Ovary (tissue), 9 donors: Measurements from ENCODE around the gene ASIC4. TPM values are rescaled to one million over a fixed set of nuclear protein-coding genes. Genes with fewer than 3 reads are reported as not detected.

Experiments used
- DNase-seq, 5 donors: peaks; one replicate each; pipeline ENCODE4 v3.0.0-alpha.2; 2019 to 2020
- H3K27ac ChIP-seq, 2 donors: fragments of 200-600 bp; one replicate each; pipeline versions ENCODE4 v1.5.1 to v1.8.0; 2019 to 2022
- H3K27me3 ChIP-seq: fragments of 200-600 bp; one replicate; pipeline ENCODE4 v1.8.0; 2022
- H3K36me3 ChIP-seq: fragments of 200-600 bp; sonication (generic); one replicate; pipeline ENCODE4 v1.5.1; 2019
- H3K4me1 ChIP-seq: one replicate; pipeline ENCODE4 v1.8.1; 2013; ENCODE audit warnings: mild to moderate bottlenecking, moderate library complexity; ENCODE audit not compliant: insufficient read depth
- H3K4me3 ChIP-seq: fragments of 200-600 bp; sonication (generic); one replicate; pipeline ENCODE4 v1.5.1; 2017
- H3K9me3 ChIP-seq, 2 donors: fragments of 200-600 bp in 1 of 2; sonication (generic) in 1 of 2; one replicate each; pipeline versions ENCODE4 v1.5.1 to v1.8.1; 2013 to 2019; ENCODE audit warnings: mild to moderate bottlenecking in 1 of 2, moderate library complexity in 1 of 2
- EP300 ChIP-seq: sonication (generic); formaldehyde crosslinking; IDR thresholded peaks from one replicate; pipeline ENCODE4 v1.6.1; 2017; ENCODE audit warnings: antibody characterized with exemption
- POLR2A ChIP-seq: fragments of 450-650 bp; IDR thresholded peaks from one replicate; pipeline ENCODE4 v1.6.1; 2017; ENCODE audit warnings: antibody characterized with exemption, mild to moderate bottlenecking, moderate library complexity
- WGBS, 3 donors: extraction: QIAGEN DNeasy Blood & Tissue Kit in 1 of 3; methylation state at CpG; one replicate each; pipeline versions ENCODE4 v1.1.5 to v1.1.7; 2013 to 2017; 5-methylcytosine and 5-hydroxymethylcytosine counted together
- intact Hi-C, 4 donors: fragments of 100-400 bp; cut with DNase I; formaldehyde crosslinking; loops; one replicate each; pipeline versions ENCODE4 v1.11.0 to v1.15.1; 2022 to 2023
- polyA plus RNA-seq, 2 donors: library from polyadenylated mRNA; stranded (reverse); fragments of 200-250 nt in 1 of 2; fragments of 350-450 nt in 1 of 2; fragmentation: Illumina TruSeq in 1 of 2; extraction: RNeasy Lipid Tissue Mini Kit (QIAGEN cat#74804) in 1 of 2; gene quantifications; one replicate each; pipeline ENCODE4 v1.2.3, GENCODE V29; 2013 to 2014
- total RNA-seq, 7 donors: library from RNA; depleted of rRNA in 2 of 7; stranded (reverse); fragments of >200 nt in 2 of 7; fragmentation: NEBNext Ultra II Directional in 3 of 7; extraction: Animal tissue kit (Norgen Biotek cat#: 25700) in 3 of 7; gene quantifications; one replicate each; pipeline versions ENCODE4 v1.1.0 to v1.2.4, GENCODE V29; 2016 to 2023
- TF ChIP-seq, protein P1 (sequence below), 3 donors: fragments of 450-650 bp in 2 of 3; fragments of 200-600 bp in 1 of 3; IDR thresholded peaks; one replicate each; pipeline versions ENCODE4 v1.5.1 to v1.8.0; 2016 to 2022; ENCODE audit warnings: antibody characterized with exemption in 3 of 3, mild to moderate bottlenecking in 1 of 3
- donor health status: DM: no; HTN: no; CAD: no; lungs with moderate emphysema.
- donor health status: DM: no; HTN: no; CAD: no.
- donor health status: Bipolar disorder and iron deficiency.
- donor health status: DM: yes; HTN: yes; CAD: no.
- donor health status: DM: no; HTN: no; CAD: no.
- donor health status: DM: yes; HTN: yes; CAD: no.

ASIC4 gene
- total and polyA plus RNA-seq, 9 donors = 0.05 to 0.28 (median 0.17) TPM; not detected in 5

DNA sequence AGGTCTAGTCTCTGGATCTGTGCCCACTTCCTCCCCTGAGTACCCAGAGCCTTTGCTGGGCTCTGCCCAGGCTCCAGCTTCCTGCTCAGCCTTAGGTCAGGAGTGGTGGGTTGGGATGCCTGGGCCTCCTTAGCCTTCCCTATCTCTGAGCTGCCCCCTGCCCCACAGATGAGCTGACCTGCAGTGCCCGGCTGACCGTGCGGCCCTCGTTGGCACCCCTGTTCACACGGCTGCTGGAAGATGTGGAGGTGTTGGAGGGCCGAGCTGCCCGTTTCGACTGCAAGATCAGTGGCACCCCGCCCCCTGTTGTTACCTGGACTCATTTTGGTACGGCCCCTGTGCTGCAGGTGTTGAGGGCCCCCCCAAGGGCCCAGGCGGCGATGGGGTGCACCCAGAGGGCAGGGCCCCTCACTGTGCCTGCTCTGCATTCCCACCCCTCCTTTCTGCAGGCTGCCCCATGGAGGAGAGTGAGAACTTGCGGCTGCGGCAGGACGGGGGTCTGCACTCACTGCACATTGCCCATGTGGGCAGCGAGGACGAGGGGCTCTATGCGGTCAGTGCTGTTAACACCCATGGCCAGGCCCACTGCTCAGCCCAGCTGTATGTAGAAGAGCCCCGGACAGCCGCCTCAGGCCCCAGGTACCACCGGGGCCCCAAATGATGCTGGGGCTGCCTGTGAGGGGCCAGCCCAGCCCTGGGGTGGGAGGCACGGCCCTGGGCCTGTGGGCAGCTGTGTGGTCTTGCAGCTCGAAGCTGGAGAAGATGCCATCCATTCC lies 45.7 kb upstream of the ASIC4 start:
- TF ChIP-seq, protein P1, sequence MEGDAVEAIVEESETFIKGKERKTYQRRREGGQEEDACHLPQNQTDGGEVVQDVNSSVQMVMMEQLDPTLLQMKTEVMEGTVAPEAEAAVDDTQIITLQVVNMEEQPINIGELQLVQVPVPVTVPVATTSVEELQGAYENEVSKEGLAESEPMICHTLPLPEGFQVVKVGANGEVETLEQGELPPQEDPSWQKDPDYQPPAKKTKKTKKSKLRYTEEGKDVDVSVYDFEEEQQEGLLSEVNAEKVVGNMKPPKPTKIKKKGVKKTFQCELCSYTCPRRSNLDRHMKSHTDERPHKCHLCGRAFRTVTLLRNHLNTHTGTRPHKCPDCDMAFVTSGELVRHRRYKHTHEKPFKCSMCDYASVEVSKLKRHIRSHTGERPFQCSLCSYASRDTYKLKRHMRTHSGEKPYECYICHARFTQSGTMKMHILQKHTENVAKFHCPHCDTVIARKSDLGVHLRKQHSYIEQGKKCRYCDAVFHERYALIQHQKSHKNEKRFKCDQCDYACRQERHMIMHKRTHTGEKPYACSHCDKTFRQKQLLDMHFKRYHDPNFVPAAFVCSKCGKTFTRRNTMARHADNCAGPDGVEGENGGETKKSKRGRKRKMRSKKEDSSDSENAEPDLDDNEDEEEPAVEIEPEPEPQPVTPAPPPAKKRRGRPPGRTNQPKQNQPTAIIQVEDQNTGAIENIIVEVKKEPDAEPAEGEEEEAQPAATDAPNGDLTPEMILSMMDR (IDR thresholded peaks at IDR 0.05) = no peak
- TF ChIP-seq POLR2A (no peak), EP300 (no peak)
- Histone ChIP-seq H3K27ac (no peak overlapping the region), H3K4me1 (no peaks in the 10 kb centered on the region), H3K36me3 (no peaks in the 10 kb centered on the region), H3K27me3 (no peaks in the 10 kb centered on the region), H3K4me3 (no peak overlapping the region), H3K9me3 (no peaks in the 10 kb centered on the region)
- WGBS, 3 donors = 92 to 94% (median 94%) methylated on average over 23 of the region's 23 CpGs
- DNase-seq = no peak
- intact Hi-C loops = no loop called here

DNA sequence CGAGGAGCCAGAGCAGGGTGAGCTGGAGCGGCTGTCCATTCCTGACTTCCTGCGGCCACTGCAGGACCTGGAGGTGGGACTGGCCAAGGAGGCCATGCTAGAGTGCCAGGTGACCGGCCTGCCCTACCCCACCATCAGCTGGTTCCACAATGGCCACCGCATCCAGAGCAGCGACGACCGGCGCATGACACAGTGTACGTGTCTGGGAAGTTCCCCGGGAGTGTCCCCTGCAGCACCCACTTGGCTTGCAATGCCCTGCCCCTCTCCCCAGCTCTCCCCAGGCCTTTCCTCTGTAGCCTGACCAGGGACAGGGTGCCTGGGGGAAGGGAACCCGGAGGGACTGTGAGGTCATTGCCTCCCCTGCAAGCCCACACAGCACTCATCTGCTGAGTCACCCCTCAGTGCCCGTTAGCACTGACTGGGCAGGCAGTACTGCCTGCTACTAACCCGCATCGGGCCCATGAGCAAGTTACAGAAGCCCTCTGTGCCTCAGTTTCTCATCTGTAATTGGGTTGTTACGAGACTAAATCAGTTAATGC lies 45.0 kb upstream of the ASIC4 start:
- no peak overlapping the region for H3K27ac ChIP-seq

DNA sequence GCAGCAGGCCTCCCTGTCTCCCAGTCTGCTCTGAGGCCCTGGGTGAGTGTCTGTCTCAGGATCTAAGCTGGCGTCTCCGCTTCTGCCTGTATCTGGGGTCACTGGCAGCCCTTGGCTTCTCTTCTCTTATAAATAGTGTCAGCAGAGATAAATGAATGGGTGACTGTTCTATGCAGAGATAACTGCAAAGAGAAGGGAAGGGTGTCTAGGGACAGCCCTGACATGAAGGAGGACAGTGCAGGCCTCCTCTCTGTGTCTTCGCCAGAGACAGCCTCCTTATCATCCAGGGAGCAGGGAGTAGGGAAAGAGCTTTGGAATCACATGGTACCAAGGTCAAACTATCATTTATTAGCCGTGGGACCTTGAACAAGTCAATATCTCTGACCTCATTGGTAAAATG lies 43.9 kb upstream of the ASIC4 start:
- H3K4me3 ChIP-seq = no peak overlapping the region
- H3K27me3 ChIP-seq = no peaks in the 10 kb centered on the region
- no peaks in the 10 kb centered on the region for H3K4me1 ChIP-seq
- DNase-seq = no peak
- no peaks in the 10 kb centered on the region for H3K9me3 ChIP-seq
- H3K36me3 ChIP-seq = no peaks in the 10 kb centered on the region
- TF ChIP-seq, protein P1 (IDR thresholded peaks at IDR 0.05) = no peak
- H3K27ac ChIP-seq = no peak overlapping the region
- intact Hi-C loops = loop anchor here in 3 of 4 donors (5.0 to 10.0 kb wide), 3 partner anchors 52 to 64 kb away; no protein-coding TSS in a partner anchor
- WGBS, 3 donors = 67 to 70% (median 67%) methylated on average over 4 of the region's 4 CpGs

More for the DNA sequence above, 45.0 kb upstream of the ASIC4 start:
- H3K27me3 ChIP-seq = no peaks in the 10 kb centered on the region
- H3K4me1 ChIP-seq = no peaks in the 10 kb centered on the region
- 90% methylated on average over 16 of the region's 16 CpGs for WGBS, 3 donors
- TF ChIP-seq EP300 = no peak
- TF ChIP-seq, protein P1 (IDR thresholded peaks at IDR 0.05) = no peak
- no peak for TF ChIP-seq POLR2A
- no peak overlapping the region for H3K4me3 ChIP-seq
- no peak for DNase-seq
- intact Hi-C loops = no loop called here
- no peaks in the 10 kb centered on the region for H3K36me3 ChIP-seq
- H3K9me3 ChIP-seq = no peaks in the 10 kb centered on the region

DNA sequence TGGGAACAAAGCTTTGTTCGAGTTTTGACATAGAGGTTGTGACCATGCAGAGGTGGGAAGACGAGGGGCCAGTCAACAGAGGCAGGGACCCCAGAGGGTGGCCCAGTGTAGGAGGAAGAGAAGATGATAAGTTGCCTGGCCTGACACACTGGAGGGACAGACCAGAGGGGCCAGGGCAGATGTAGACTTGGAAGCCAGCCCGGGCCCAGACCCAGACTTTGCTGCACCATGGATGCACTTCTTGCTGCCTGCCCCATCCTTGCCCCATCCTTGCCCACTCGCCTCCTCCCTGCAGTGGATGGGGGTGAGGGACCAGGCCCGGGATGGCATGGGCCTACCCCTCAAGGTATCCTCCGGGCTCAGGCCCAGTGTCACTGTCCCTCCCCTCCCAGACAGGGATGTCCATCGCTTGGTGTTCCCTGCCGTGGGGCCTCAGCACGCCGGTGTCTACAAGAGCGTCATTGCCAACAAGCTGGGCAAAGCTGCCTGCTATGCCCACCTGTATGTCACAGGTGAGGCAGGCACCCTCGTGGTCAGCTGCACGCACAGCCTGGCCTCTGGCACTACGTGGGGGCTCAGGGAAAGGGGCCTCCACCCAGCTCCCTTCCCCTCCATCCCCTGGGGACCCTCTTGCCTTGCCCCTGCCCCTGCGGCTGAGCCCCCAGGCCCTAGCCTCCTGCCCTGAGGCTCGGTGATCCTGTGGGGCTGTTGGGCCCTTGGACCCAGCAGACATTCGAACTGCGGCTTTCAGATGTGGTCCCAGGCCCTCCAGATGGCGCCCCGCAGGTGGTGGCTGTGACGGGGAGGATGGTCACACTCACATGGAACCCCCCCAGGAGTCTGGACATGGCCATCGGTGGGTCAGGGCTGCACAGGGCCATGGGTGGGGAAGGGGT lies 42.6 kb upstream of the ASIC4 start:
- Histone ChIP-seq H3K4me3 (no peak overlapping the region), H3K27ac (no peak overlapping the region), H3K36me3 (no peaks in the 10 kb centered on the region), H3K9me3 (no peaks in the 10 kb centered on the region), H3K4me1 (peaks cover 1% of the 10 kb centered on the region), H3K27me3 (no peaks in the 10 kb centered on the region)
- TF ChIP-seq, protein P1 (IDR thresholded peaks at IDR 0.05) = no peak
- TF ChIP-seq POLR2A (no peak), EP300 (no peak)
- intact Hi-C loops = loop anchor here in 3 of 4 donors (5.0 to 10.0 kb wide), 3 partner anchors 51 to 63 kb away; no protein-coding TSS in a partner anchor
- WGBS, 3 donors = 84 to 89% (median 88%) methylated on average over 21 to 22 of the region's 22 CpGs
- no peak for DNase-seq
